Vagina (tissue), 2 donors: ENCODE measurements around the gene CCDC57. TPM values are rescaled to one million over a fixed set of nuclear protein-coding genes. Genes with fewer than 3 reads are reported as not detected.

Experiments
- DNase-seq, 2 donors: peaks; one replicate each; pipeline ENCODE4 v3.0.0-alpha.2; 2017; ENCODE audit errors: extremely low spot score in 2 of 2
- H3K27ac ChIP-seq: fragments of 200-600 bp; sonication (generic); one replicate; pipeline ENCODE4 v1.5.1; 2019
- H3K27me3 ChIP-seq: fragments of 200-600 bp; sonication (generic); one replicate; pipeline ENCODE4 v1.5.1; 2019
- H3K36me3 ChIP-seq, 2 donors: fragments of 200-600 bp; sonication (generic); one replicate each; pipeline ENCODE4 v1.5.1; 2017 to 2019
- H3K4me1 ChIP-seq: fragments of 200-600 bp; sonication (generic); one replicate; pipeline ENCODE4 v1.5.1; 2019
- H3K4me3 ChIP-seq, 2 donors: fragments of 200-600 bp; sonication (generic); 1 replicate in 1 of 2; 2 replicates in 1 of 2; pipeline ENCODE4 v1.5.1; 2016 to 2019
- H3K9me3 ChIP-seq: fragments of 200-600 bp; sonication (generic); one replicate; pipeline ENCODE4 v1.5.1; 2019
- POLR2A ChIP-seq, 2 donors: fragments of 450-650 bp; IDR thresholded peaks; one replicate each; pipeline ENCODE4 v1.6.1; 2017; ENCODE audit warnings: antibody characterized with exemption in 2 of 2, mild to moderate bottlenecking in 2 of 2, moderate library complexity in 2 of 2
- POLR2AphosphoS5 ChIP-seq, 2 donors: sonication (generic); formaldehyde crosslinking; IDR thresholded peaks; one replicate each; pipeline ENCODE4 v1.9.0; 2017; ENCODE audit warnings: antibody characterized with exemption in 2 of 2, mild to moderate bottlenecking in 2 of 2, low read depth in 1 of 2; ENCODE audit not compliant: insufficient read depth in 1 of 2
- intact Hi-C: fragments of 100-400 bp; cut with DNase I; formaldehyde crosslinking; loops from one replicate; pipeline ENCODE4 v1.15.1; 2023
- total RNA-seq: library from RNA; depleted of rRNA; stranded (reverse); fragments of >200 nt; gene quantifications from one replicate; pipeline ENCODE4 v1.2.3, GENCODE V29; 2016
- TF ChIP-seq, protein P1 (sequence below), 3 experiments: fragments of 450-650 bp in 2 of 3; fragments of 200-600 bp in 1 of 3; sonication (generic) in 1 of 3; IDR thresholded peaks; one replicate each; pipeline ENCODE4 v1.5.1; 2017 to 2019; ENCODE audit warnings: antibody characterized with exemption in 3 of 3, mild to moderate bottlenecking in 2 of 3, moderate library complexity in 2 of 3

The CCDC57 gene
- total RNA-seq, 1 donor from 2014 or later, result 26.5 TPM

GRCh38 chr17:82061047-82061925, 151.4 kb downstream of the CCDC57 start:
- Histone ChIP-seq H3K36me3 (peaks cover 0 to 60% of the 10 kb centered on the region in 2 donors), H3K4me3 (no peak overlapping the region), H3K27me3 (no peaks in the 10 kb centered on the region), H3K9me3 (no peaks in the 10 kb centered on the region), H3K27ac (no peak overlapping the region), H3K4me1 (peaks cover 24% of the 10 kb centered on the region)
- no peak for DNase-seq
- TF ChIP-seq POLR2A (IDR thresholded peaks at IDR 0.05) (no peak), POLR2AphosphoS5 (IDR thresholded peaks at IDR 0.05; ENCODE audit: insufficient read depth in 1 of 2, low read depth in 1 of 2) (no peak)
- TF ChIP-seq, protein P1, sequence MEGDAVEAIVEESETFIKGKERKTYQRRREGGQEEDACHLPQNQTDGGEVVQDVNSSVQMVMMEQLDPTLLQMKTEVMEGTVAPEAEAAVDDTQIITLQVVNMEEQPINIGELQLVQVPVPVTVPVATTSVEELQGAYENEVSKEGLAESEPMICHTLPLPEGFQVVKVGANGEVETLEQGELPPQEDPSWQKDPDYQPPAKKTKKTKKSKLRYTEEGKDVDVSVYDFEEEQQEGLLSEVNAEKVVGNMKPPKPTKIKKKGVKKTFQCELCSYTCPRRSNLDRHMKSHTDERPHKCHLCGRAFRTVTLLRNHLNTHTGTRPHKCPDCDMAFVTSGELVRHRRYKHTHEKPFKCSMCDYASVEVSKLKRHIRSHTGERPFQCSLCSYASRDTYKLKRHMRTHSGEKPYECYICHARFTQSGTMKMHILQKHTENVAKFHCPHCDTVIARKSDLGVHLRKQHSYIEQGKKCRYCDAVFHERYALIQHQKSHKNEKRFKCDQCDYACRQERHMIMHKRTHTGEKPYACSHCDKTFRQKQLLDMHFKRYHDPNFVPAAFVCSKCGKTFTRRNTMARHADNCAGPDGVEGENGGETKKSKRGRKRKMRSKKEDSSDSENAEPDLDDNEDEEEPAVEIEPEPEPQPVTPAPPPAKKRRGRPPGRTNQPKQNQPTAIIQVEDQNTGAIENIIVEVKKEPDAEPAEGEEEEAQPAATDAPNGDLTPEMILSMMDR (IDR thresholded peaks at IDR 0.05), result no peak
- intact Hi-C loops, result no loop called here

GRCh38 chr17:82060614-82061013, 152.0 kb downstream of the CCDC57 start:
- TF ChIP-seq, protein P1 (IDR thresholded peaks at IDR 0.05), result no peak
- TF ChIP-seq POLR2A (IDR thresholded peaks at IDR 0.05) (no peak), POLR2AphosphoS5 (IDR thresholded peaks at IDR 0.05; ENCODE audit: insufficient read depth in 1 of 2, low read depth in 1 of 2) (no peak)
- no peak for DNase-seq
- H3K9me3 ChIP-seq, result no peaks in the 10 kb centered on the region
- no peaks in the 10 kb centered on the region for H3K27me3 ChIP-seq
- peaks cover 0 to 67% of the 10 kb centered on the region in 2 donors for H3K36me3 ChIP-seq
- H3K4me3 ChIP-seq, result no peak overlapping the region
- intact Hi-C loops, result no loop called here
- peaks cover 18% of the 10 kb centered on the region for H3K4me1 ChIP-seq
- no peak overlapping the region for H3K27ac ChIP-seq

DNA sequence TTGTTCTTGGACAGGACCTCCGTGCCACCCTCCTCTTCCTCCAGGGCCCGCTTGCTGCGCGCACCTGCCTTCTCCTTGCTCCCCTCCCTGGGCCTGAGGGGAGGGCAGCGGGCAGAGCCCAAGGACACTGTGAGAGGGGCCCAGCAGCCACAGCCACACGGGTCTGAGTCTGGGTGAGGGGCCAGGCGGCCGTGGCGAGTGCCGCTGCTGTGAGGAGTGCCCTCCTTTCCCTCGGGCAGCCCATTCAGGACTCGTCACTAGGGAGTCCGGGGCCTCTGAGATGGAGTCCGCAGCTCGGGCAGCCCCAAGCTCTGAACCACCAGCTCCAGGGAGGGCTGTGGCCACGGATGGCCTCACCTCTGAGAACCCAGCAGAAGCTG, 152.7 kb downstream of the CCDC57 start:
- intact Hi-C loops, result no loop called here
- TF ChIP-seq POLR2A (IDR thresholded peaks at IDR 0.05), result no peak
- TF ChIP-seq POLR2AphosphoS5 (IDR thresholded peaks at IDR 0.05; ENCODE audit: insufficient read depth in 1 of 2, low read depth in 1 of 2), result no peak
- TF ChIP-seq, protein P1 (IDR thresholded peaks at IDR 0.05), result no peak
- peaks cover 0 to 72% of the 10 kb centered on the region in 2 donors for H3K36me3 ChIP-seq

GRCh38 chr17:82059272-82060000, 153.2 kb downstream of the CCDC57 start:
- H3K36me3 ChIP-seq, result peaks cover 0 to 78% of the 10 kb centered on the region in 2 donors
- no peak overlapping the region for H3K4me3 ChIP-seq
- no peak for DNase-seq
- H3K9me3 ChIP-seq, result no peaks in the 10 kb centered on the region
- H3K27ac ChIP-seq, result no peak overlapping the region
- TF ChIP-seq POLR2A (IDR thresholded peaks at IDR 0.05) (no peak), POLR2AphosphoS5 (IDR thresholded peaks at IDR 0.05; ENCODE audit: insufficient read depth in 1 of 2, low read depth in 1 of 2) (no peak)
- TF ChIP-seq, protein P1 (IDR thresholded peaks at IDR 0.05), result no peak
- H3K27me3 ChIP-seq, result no peaks in the 10 kb centered on the region
- peaks cover 11% of the 10 kb centered on the region for H3K4me1 ChIP-seq
- intact Hi-C loops, result no loop called here

More for the DNA sequence above, 152.7 kb downstream of the CCDC57 start:
- no peak overlapping the region for H3K27ac ChIP-seq
- H3K27me3 ChIP-seq, result no peaks in the 10 kb centered on the region
- DNase-seq, result no peak
- no peak overlapping the region for H3K4me3 ChIP-seq
- H3K4me1 ChIP-seq, result peaks cover 17% of the 10 kb centered on the region
- H3K9me3 ChIP-seq, result no peaks in the 10 kb centered on the region
